ENCODE measurements around the gene ERP27. TPM values are rescaled to one million over a fixed set of nuclear protein-coding genes. Genes with fewer than 3 reads are reported as not detected.

ERP27 gene
- total RNA-seq, 1 experiment from 2014 or later = not detected

DNA sequence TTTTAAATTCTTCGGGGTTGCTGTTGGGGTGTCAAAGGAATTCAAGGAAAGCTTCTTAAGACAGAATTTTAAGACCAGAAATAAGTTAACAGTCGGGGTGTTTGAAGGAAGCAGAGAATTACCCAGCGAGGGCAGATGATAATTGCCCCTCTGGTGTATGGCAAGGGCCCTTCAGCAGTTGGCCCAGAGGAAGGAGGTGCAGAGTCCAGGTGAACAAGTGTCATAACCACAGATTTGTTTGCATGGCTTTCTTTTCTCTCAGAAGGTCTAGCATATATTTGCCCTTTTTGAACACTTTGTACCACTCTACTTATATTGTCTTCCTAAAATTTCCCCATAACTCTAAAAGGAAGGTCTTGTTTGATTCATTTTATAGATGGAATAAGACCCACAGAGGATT is 36.3 kb upstream of the ERP27 start (continued):
- TF ChIP-seq, protein P1, sequence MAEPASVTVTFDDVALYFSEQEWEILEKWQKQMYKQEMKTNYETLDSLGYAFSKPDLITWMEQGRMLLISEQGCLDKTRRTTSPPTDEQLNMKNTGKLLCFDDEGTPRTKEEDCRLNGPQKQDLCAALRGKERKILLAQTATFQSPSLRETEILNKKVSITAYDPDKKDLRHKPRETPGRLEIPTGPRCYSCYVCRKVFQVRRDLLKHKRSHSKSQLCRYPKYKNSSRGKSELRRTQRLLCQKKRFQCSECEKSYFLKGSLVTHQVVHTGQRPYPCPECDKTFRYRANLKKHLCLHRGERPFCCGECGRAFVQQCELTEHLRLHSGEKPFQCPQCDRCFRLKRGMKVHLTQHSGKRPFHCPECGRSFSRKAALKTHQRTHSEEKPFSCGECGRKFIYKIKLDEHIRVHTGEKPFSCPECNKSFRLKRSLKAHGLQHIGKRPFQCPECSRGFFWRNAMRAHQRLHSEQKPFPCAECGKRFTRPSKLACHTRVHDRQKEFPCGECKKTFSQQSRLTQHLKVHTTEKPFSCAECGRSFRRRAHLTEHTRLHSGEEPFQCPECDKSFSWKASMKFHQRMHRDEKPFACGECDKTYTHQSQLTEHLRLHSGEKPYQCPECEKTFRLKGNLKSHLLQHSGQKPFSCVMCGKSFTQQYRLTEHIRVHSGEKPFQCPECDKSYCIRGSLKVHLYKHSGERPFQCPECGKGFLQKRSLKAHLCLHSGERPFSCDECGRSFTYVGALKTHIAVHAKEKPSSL (CRISPR knock-in tag; conservative IDR thresholded peaks at IDR 0.05) = no peak

DNA sequence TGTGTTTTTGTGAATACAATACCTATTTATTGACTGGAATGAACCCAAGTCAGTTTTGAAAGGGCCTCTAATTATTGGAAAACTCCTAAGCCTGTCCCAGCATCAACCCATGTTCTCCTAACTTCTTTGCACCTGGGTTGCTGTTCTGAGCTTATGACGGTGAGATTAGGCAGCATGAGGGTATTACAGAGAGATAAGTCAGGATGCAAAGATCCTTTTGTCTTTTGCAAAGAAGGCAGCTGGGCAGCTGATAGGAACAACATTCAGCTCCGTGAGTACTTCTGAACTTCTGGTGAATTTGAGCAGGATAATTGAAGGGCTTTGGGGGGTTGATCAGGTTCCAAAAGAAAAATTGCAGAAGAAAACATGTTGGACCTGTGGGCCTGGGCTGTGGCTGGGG is 34.5 kb upstream of the ERP27 start, which contains the start of gene PDE6H:
Gene PDE6H, plus strand, starts transcription at position 227 of the 400 bp plus-strand sequence. CDS start 4,971 bp downstream, outside the sequence.
- CTCF ChIA-PET = interaction anchor here (1.5 kb wide), 1 partner anchor 37 kb away, joined by 7 read pairs; no protein-coding TSS in a partner anchor

More for the DNA sequence above, 34.5 kb upstream of the ERP27 start, which contains the start of gene PDE6H:
- POLR2A ChIA-PET = no interaction called here
- no peak for ATAC-seq
- DNase-seq (ENCODE audit: low spot score) = no peak
- no peaks in the 10 kb centered on the region for H3K36me3 Mint-ChIP-seq
- H3K4me1 Mint-ChIP-seq = no peaks in the 10 kb centered on the region
- H3K27ac Mint-ChIP-seq = no peak within 1 kb of the TSS
- H3K4me3 Mint-ChIP-seq = no peak within 1 kb of the TSS
- H3K27me3 Mint-ChIP-seq (ENCODE audit: low read depth) = no peaks in the 10 kb centered on the region
- no peaks in the 10 kb centered on the region for H3K9me3 Mint-ChIP-seq
- TF ChIP-seq, protein P2, sequence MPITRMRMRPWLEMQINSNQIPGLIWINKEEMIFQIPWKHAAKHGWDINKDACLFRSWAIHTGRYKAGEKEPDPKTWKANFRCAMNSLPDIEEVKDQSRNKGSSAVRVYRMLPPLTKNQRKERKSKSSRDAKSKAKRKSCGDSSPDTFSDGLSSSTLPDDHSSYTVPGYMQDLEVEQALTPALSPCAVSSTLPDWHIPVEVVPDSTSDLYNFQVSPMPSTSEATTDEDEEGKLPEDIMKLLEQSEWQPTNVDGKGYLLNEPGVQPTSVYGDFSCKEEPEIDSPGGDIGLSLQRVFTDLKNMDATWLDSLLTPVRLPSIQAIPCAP (CRISPR knock-in tag; IDR thresholded peaks at IDR 0.05) = no peak
- TF ChIP-seq OVOL2 (CRISPR knock-in tag; IDR thresholded peaks at IDR 0.05; ENCODE audit: borderline replicate concordance) = no peak
- TF ChIP-seq, protein P3, sequence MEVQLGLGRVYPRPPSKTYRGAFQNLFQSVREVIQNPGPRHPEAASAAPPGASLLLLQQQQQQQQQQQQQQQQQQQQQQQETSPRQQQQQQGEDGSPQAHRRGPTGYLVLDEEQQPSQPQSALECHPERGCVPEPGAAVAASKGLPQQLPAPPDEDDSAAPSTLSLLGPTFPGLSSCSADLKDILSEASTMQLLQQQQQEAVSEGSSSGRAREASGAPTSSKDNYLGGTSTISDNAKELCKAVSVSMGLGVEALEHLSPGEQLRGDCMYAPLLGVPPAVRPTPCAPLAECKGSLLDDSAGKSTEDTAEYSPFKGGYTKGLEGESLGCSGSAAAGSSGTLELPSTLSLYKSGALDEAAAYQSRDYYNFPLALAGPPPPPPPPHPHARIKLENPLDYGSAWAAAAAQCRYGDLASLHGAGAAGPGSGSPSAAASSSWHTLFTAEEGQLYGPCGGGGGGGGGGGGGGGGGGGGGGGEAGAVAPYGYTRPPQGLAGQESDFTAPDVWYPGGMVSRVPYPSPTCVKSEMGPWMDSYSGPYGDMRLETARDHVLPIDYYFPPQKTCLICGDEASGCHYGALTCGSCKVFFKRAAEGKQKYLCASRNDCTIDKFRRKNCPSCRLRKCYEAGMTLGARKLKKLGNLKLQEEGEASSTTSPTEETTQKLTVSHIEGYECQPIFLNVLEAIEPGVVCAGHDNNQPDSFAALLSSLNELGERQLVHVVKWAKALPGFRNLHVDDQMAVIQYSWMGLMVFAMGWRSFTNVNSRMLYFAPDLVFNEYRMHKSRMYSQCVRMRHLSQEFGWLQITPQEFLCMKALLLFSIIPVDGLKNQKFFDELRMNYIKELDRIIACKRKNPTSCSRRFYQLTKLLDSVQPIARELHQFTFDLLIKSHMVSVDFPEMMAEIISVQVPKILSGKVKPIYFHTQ (CRISPR knock-in tag; IDR thresholded peaks at IDR 0.05) = no peak
- TF ChIP-seq, protein P4, sequence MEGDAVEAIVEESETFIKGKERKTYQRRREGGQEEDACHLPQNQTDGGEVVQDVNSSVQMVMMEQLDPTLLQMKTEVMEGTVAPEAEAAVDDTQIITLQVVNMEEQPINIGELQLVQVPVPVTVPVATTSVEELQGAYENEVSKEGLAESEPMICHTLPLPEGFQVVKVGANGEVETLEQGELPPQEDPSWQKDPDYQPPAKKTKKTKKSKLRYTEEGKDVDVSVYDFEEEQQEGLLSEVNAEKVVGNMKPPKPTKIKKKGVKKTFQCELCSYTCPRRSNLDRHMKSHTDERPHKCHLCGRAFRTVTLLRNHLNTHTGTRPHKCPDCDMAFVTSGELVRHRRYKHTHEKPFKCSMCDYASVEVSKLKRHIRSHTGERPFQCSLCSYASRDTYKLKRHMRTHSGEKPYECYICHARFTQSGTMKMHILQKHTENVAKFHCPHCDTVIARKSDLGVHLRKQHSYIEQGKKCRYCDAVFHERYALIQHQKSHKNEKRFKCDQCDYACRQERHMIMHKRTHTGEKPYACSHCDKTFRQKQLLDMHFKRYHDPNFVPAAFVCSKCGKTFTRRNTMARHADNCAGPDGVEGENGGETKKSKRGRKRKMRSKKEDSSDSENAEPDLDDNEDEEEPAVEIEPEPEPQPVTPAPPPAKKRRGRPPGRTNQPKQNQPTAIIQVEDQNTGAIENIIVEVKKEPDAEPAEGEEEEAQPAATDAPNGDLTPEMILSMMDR (IDR thresholded peaks at IDR 0.05) = no peak
- TF ChIP-seq NFE2L1 (CRISPR knock-in tag; IDR thresholded peaks at IDR 0.05) = no peak
- TF ChIP-seq, protein P5, sequence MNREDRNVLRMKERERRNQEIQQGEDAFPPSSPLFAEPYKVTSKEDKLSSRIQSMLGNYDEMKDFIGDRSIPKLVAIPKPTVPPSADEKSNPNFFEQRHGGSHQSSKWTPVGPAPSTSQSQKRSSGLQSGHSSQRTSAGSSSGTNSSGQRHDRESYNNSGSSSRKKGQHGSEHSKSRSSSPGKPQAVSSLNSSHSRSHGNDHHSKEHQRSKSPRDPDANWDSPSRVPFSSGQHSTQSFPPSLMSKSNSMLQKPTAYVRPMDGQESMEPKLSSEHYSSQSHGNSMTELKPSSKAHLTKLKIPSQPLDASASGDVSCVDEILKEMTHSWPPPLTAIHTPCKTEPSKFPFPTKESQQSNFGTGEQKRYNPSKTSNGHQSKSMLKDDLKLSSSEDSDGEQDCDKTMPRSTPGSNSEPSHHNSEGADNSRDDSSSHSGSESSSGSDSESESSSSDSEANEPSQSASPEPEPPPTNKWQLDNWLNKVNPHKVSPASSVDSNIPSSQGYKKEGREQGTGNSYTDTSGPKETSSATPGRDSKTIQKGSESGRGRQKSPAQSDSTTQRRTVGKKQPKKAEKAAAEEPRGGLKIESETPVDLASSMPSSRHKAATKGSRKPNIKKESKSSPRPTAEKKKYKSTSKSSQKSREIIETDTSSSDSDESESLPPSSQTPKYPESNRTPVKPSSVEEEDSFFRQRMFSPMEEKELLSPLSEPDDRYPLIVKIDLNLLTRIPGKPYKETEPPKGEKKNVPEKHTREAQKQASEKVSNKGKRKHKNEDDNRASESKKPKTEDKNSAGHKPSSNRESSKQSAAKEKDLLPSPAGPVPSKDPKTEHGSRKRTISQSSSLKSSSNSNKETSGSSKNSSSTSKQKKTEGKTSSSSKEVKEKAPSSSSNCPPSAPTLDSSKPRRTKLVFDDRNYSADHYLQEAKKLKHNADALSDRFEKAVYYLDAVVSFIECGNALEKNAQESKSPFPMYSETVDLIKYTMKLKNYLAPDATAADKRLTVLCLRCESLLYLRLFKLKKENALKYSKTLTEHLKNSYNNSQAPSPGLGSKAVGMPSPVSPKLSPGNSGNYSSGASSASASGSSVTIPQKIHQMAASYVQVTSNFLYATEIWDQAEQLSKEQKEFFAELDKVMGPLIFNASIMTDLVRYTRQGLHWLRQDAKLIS (CRISPR knock-in tag; IDR thresholded peaks at IDR 0.05; ENCODE audit: borderline replicate concordance) = no peak
- no peak for TF ChIP-seq MYBL2 (CRISPR knock-in tag; IDR thresholded peaks at IDR 0.05)
- TF ChIP-seq, protein P6, sequence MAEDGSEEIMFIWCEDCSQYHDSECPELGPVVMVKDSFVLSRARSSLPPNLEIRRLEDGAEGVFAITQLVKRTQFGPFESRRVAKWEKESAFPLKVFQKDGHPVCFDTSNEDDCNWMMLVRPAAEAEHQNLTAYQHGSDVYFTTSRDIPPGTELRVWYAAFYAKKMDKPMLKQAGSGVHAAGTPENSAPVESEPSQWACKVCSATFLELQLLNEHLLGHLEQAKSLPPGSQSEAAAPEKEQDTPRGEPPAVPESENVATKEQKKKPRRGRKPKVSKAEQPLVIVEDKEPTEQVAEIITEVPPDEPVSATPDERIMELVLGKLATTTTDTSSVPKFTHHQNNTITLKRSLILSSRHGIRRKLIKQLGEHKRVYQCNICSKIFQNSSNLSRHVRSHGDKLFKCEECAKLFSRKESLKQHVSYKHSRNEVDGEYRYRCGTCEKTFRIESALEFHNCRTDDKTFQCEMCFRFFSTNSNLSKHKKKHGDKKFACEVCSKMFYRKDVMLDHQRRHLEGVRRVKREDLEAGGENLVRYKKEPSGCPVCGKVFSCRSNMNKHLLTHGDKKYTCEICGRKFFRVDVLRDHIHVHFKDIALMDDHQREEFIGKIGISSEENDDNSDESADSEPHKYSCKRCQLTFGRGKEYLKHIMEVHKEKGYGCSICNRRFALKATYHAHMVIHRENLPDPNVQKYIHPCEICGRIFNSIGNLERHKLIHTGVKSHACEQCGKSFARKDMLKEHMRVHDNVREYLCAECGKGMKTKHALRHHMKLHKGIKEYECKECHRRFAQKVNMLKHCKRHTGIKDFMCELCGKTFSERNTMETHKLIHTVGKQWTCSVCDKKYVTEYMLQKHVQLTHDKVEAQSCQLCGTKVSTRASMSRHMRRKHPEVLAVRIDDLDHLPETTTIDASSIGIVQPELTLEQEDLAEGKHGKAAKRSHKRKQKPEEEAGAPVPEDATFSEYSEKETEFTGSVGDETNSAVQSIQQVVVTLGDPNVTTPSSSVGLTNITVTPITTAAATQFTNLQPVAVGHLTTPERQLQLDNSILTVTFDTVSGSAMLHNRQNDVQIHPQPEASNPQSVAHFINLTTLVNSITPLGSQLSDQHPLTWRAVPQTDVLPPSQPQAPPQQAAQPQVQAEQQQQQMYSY (CRISPR knock-in tag; IDR thresholded peaks at IDR 0.05) = no peak
- no peak for TF ChIP-seq CBFB (CRISPR knock-in tag; IDR thresholded peaks at IDR 0.05; ENCODE audit: low read depth)
- no peak for TF ChIP-seq SMAD3 (CRISPR knock-in tag; IDR thresholded peaks at IDR 0.05; ENCODE audit: borderline replicate concordance)
- TF ChIP-seq, protein P7, sequence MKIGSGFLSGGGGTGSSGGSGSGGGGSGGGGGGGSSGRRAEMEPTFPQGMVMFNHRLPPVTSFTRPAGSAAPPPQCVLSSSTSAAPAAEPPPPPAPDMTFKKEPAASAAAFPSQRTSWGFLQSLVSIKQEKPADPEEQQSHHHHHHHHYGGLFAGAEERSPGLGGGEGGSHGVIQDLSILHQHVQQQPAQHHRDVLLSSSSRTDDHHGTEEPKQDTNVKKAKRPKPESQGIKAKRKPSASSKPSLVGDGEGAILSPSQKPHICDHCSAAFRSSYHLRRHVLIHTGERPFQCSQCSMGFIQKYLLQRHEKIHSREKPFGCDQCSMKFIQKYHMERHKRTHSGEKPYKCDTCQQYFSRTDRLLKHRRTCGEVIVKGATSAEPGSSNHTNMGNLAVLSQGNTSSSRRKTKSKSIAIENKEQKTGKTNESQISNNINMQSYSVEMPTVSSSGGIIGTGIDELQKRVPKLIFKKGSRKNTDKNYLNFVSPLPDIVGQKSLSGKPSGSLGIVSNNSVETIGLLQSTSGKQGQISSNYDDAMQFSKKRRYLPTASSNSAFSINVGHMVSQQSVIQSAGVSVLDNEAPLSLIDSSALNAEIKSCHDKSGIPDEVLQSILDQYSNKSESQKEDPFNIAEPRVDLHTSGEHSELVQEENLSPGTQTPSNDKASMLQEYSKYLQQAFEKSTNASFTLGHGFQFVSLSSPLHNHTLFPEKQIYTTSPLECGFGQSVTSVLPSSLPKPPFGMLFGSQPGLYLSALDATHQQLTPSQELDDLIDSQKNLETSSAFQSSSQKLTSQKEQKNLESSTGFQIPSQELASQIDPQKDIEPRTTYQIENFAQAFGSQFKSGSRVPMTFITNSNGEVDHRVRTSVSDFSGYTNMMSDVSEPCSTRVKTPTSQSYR (CRISPR knock-in tag; IDR thresholded peaks at IDR 0.05) = no peak

All from WTC11 (cell line).